Testis (tissue), 2 donors: ENCODE measurements around the gene BTBD10.

Experiments used
- POLR2A ChIP-seq: fragments of 450-650 bp; IDR thresholded peaks from one replicate; pipeline ENCODE4 v1.6.1; 2017; ENCODE audit warnings: antibody characterized with exemption, mild to moderate bottlenecking, moderate library complexity
- TF ChIP-seq, protein P1 (sequence below), 3 experiments: fragments of 450-650 bp in 2 of 3; fragments of 200-600 bp in 1 of 3; sonication (generic) in 1 of 3; IDR thresholded peaks; one replicate each; pipeline ENCODE4 v1.5.1; 2016 to 2019; ENCODE audit warnings: antibody characterized with exemption in 3 of 3, mild to moderate bottlenecking in 2 of 3, moderate library complexity in 1 of 3

DNA sequence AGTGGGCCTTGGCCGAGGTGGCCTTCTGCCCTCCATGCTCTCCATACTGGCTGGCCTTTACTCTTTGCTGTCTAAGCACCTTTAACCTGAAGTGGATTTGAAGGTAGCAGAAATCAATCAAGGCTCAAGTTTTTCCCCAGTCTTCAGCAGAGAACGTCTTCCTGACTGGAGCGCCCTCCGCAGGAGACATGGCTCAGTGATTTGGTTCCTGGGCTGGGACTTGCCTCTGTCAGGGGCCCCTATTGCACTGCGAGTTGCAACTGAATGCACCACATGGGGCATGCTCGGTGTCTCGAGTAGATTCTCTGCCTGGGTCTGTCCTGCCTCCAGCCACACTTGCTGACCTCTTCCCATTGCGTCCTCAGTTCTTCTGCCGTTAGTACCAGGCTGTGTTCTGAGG is 105.8 kb downstream of the BTBD10 start:
- TF ChIP-seq POLR2A, result no peak
- TF ChIP-seq, protein P1, sequence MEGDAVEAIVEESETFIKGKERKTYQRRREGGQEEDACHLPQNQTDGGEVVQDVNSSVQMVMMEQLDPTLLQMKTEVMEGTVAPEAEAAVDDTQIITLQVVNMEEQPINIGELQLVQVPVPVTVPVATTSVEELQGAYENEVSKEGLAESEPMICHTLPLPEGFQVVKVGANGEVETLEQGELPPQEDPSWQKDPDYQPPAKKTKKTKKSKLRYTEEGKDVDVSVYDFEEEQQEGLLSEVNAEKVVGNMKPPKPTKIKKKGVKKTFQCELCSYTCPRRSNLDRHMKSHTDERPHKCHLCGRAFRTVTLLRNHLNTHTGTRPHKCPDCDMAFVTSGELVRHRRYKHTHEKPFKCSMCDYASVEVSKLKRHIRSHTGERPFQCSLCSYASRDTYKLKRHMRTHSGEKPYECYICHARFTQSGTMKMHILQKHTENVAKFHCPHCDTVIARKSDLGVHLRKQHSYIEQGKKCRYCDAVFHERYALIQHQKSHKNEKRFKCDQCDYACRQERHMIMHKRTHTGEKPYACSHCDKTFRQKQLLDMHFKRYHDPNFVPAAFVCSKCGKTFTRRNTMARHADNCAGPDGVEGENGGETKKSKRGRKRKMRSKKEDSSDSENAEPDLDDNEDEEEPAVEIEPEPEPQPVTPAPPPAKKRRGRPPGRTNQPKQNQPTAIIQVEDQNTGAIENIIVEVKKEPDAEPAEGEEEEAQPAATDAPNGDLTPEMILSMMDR (IDR thresholded peaks at IDR 0.05), result no peak
